ENCODE data around the gene RAET1L. TPM values are rescaled to one million over a fixed set of nuclear protein-coding genes. Genes with fewer than 3 reads are reported as not detected.
"Not testable (repeated sequence)": the region's sequence is repeated elsewhere in the genome, so short reads cannot be mapped to it uniquely, and the experiment has no call there.

RAET1L gene
- total RNA-seq, 2 donors from 2014 or later, result not detected

- peak; percentile 53 to 74 for TF ChIP-seq CTCF (IDR thresholded peaks at IDR 0.05)
- no peaks in the 10 kb centered on the region for H3K27me3 ChIP-seq
- peaks cover 0 to 9% of the 10 kb centered on the region in 2 donors for H3K4me1 ChIP-seq
- H3K9me3 ChIP-seq, result no peaks in the 10 kb centered on the region
- H3K4me3 ChIP-seq, result peak within 1 kb of the TSS; percentile 60 to 71
- no peaks in the 10 kb centered on the region for H3K36me3 ChIP-seq
- DNase-seq (ENCODE audit: low spot score), result peak; percentile 90
- peak within 1 kb of the TSS; percentile 57 to 66 for H3K27ac ChIP-seq
Measured at GRCh38 chr6:150068720-150069648, 43.7 kb upstream of the RAET1L start, which contains the start of gene ULBP3. TSS of gene ULBP3 (minus strand) at chr6:150069121. CDS start at chr6:150069066, 55 bp downstream.

DNA sequence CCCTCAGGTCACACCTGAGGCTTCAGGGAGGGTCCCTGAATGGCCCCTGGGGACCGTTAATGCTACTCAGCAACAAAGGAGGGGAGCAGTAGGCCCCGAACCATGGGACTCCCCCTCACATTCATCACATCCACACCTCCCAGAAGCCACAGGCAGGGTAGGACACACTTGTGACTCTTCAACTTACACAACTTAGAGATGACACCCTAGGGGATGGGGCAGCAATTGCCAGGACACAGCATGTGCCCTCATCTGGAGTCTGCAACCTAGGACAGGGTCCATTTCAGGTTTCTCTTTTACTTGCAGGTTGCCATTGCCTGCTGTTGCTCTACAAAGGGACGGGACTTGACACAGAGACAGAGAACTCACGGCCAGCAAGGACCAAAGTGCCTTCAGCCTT lies 42.8 kb upstream of the RAET1L start:
- H3K4me3 ChIP-seq, result peak overlapping the region; percentile 60 to 71
- peaks cover 0 to 9% of the 10 kb centered on the region in 2 donors for H3K4me1 ChIP-seq
- no peak for TF ChIP-seq CTCF (IDR thresholded peaks at IDR 0.05)
- H3K27me3 ChIP-seq, result no peaks in the 10 kb centered on the region
- no peaks in the 10 kb centered on the region for H3K9me3 ChIP-seq
- H3K27ac ChIP-seq, result no peak overlapping the region
- no peaks in the 10 kb centered on the region for H3K36me3 ChIP-seq
- no peak for DNase-seq (ENCODE audit: low spot score)

- no peak overlapping the region for H3K4me3 ChIP-seq
- H3K27ac ChIP-seq, result no peak overlapping the region
- no peaks in the 10 kb centered on the region for H3K27me3 ChIP-seq
- H3K9me3 ChIP-seq, result no peaks in the 10 kb centered on the region
- no peak for DNase-seq (ENCODE audit: low spot score)
- H3K36me3 ChIP-seq, result no peaks in the 10 kb centered on the region
- no peak for TF ChIP-seq CTCF (IDR thresholded peaks at IDR 0.05)
- H3K4me1 ChIP-seq, result peaks cover 0 to 9% of the 10 kb centered on the region in 2 donors
Measured at GRCh38 chr6:150065083-150065482, 39.8 kb upstream of the RAET1L start.

DNA sequence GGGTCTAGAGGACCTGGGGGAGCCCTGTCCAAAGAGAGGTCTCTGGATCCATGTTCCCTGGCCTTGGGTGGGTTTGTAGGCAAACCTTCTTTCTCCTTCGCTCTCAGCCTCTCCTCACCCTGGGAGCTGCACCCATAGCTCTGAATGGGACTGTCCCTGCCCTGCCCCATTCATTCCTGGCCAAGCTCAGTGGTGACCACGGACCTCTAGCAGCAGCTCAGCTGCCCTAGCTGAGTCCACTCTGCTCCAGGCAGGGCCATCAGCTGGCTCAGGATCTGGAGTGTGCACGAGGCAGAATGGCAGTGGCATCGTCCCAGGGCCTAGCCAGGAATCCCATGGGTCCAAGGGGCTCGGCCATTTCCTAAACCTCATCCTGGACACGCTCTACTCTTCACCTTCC lies 38.3 kb upstream of the RAET1L start:
- H3K27ac ChIP-seq, result no peak overlapping the region
- no peak for TF ChIP-seq CTCF (IDR thresholded peaks at IDR 0.05)
- no peaks in the 10 kb centered on the region for H3K36me3 ChIP-seq
- no peaks in the 10 kb centered on the region for H3K27me3 ChIP-seq
- no peaks in the 10 kb centered on the region for H3K9me3 ChIP-seq
- H3K4me3 ChIP-seq, result no peak overlapping the region
- H3K4me1 ChIP-seq, result peaks cover 0 to 7% of the 10 kb centered on the region in 2 donors
- no peak for DNase-seq (ENCODE audit: low spot score)

GRCh38 chr6:150059973-150060372 lies 34.6 kb upstream of the RAET1L start:
- H3K4me1 ChIP-seq; H3K36me3 ChIP-seq; DNase-seq (ENCODE audit: low spot score); H3K27me3 ChIP-seq; H3K9me3 ChIP-seq; H3K4me3 ChIP-seq; H3K27ac ChIP-seq: not testable (repeated sequence)

DNA sequence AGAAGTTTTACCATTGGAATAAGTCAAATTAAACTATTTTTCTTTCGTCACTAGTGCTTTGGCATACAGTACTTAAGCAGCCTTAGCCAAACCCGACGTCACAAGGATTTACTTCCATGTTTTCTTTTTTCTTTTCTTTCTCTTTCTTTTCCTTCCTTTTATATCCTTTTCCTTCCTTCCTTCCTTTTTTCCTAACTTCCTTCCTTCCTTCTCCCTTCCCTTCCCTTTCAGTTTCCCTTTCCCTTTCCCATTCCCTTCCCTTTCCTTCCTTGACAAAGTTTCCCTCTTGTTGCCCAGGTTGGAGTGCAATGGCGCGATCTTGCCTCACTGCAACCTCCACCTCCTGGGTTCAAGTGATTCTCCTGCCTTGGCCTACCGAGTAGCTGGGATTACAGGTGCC lies 33.7 kb upstream of the RAET1L start:
- Histone ChIP-seq H3K9me3 (no peaks in the 10 kb centered on the region), H3K27ac (no peak overlapping the region), H3K36me3 (no peaks in the 10 kb centered on the region), H3K4me1 (no peaks in the 10 kb centered on the region), H3K27me3 (peaks cover 0 to 6% of the 10 kb centered on the region in 2 donors), H3K4me3 (no peak overlapping the region)
- no peak for DNase-seq (ENCODE audit: low spot score)
- no peak for TF ChIP-seq CTCF (IDR thresholded peaks at IDR 0.05)

Data from right atrium auricular region (tissue), 2 donors.